Gastrocnemius medialis (tissue), 4 donors: Measurements from ENCODE around the gene ACTL7B. TPM values are rescaled to one million over a fixed set of nuclear protein-coding genes. Genes with fewer than 3 reads are reported as not detected.
A peak's percentile ranks its signal among the peaks of the same experiment; 100 is the strongest.

Experiments
- ATAC-seq, 2 donors: fragments of 150-250 bp; one replicate each; pipeline ENCODE4 v1.9.1; 2016
- DNase-seq, 2 donors: peaks; one replicate each; pipeline ENCODE4 v3.0.0-alpha.2; 2019
- H3K27ac ChIP-seq, 4 donors: fragments of 200-600 bp; sonication (generic); 1 replicate in 1 of 4; 2 replicates in 3 of 4; pipeline ENCODE4 v1.5.1; 2016 to 2018; ENCODE audit warnings: mild to moderate bottlenecking in 2 of 4, moderate library complexity in 1 of 4
- H3K27me3 ChIP-seq, 3 donors: fragments of 200-600 bp; sonication (generic) in 2 of 3; 1 replicate in 1 of 3; 2 replicates in 2 of 3; pipeline versions ENCODE4 v1.5.1 to v1.6.0; 2016 to 2019; ENCODE audit warnings: mild to moderate bottlenecking in 1 of 3, moderate library complexity in 1 of 3
- H3K36me3 ChIP-seq, 2 donors: fragments of 200-600 bp; sonication (generic) in 1 of 2; one replicate each; pipeline ENCODE4 v1.5.1; 2017 to 2018
- H3K4me1 ChIP-seq, 2 donors: fragments of 200-600 bp; sonication (generic) in 1 of 2; one replicate each; pipeline ENCODE4 v1.5.1; 2016 to 2017; ENCODE audit warnings: mild to moderate bottlenecking in 2 of 2
- H3K4me3 ChIP-seq, 4 donors: fragments of 200-600 bp; sonication (generic) in 3 of 4; 1 replicate in 1 of 4; 2 replicates in 3 of 4; pipeline ENCODE4 v1.5.1; 2016 to 2019; ENCODE audit warnings: mild to moderate bottlenecking in 2 of 4
- H3K9me3 ChIP-seq, 3 donors: fragments of 200-600 bp; sonication (generic) in 2 of 3; 1 replicate in 1 of 3; 2 replicates in 2 of 3; pipeline ENCODE4 v1.5.1; 2016 to 2019
- CTCF ChIP-seq, 5 experiments: fragments of 450-650 bp in 3 of 5; fragments of 200-600 bp in 2 of 5; sonication (generic) in 2 of 5; IDR thresholded peaks in 4 of 5; conservative IDR thresholded peaks in 1 of 5; 1 replicate in 4 of 5; 2 replicates in 1 of 5; pipeline ENCODE4 v1.5.1; 2016 to 2019; ENCODE audit warnings: antibody characterized with exemption in 5 of 5, mild to moderate bottlenecking in 3 of 5, moderate library complexity in 3 of 5
- POLR2A ChIP-seq, 2 donors: fragments of 450-650 bp; IDR thresholded peaks; one replicate each; pipeline ENCODE4 v1.6.1; 2017; ENCODE audit warnings: antibody characterized with exemption in 2 of 2, mild to moderate bottlenecking in 2 of 2, moderate library complexity in 2 of 2
- in situ Hi-C, 4 donors: fragments of 200-750 bp; cut with MboI; loops; one replicate each; pipeline versions ENCODE4 v1.15.0 to v1.8.0; 2017; ENCODE audit warnings: low sequenced_read_pairs in 4 of 4
- intact Hi-C: fragments of 100-400 bp; cut with DNase I; formaldehyde crosslinking; loops from one replicate; pipeline ENCODE4 v1.15.1; 2023; ENCODE audit warnings: low total_unique reads
- total RNA-seq, 4 donors: library from RNA; depleted of rRNA; stranded (reverse); fragments of >200 nt; gene quantifications; one replicate each; pipeline versions ENCODE4 v1.1.0 to v1.2.3, GENCODE V29; 2016

The ACTL7B gene
- total RNA-seq, 4 donors from 2014 or later = not detected

- H3K4me3 ChIP-seq = no peak overlapping the region
- H3K9me3 ChIP-seq = no peaks in the 10 kb centered on the region
- no peak for DNase-seq
- H3K27ac ChIP-seq = no peak overlapping the region
- in situ Hi-C loops = no loop called here
- intact Hi-C loops = no loop called here
- TF ChIP-seq CTCF (IDR thresholded peaks at IDR 0.05 in 4 of 5, conservative IDR thresholded peaks at IDR 0.05 in 1 of 5) (no peak), POLR2A (IDR thresholded peaks at IDR 0.05) (no peak)
- peaks cover 0 to 3% (median 0%) of the 10 kb centered on the region in 3 donors for H3K27me3 ChIP-seq
- no peaks in the 10 kb centered on the region for H3K36me3 ChIP-seq
- no peaks in the 10 kb centered on the region for H3K4me1 ChIP-seq
- ATAC-seq = no peak
Measured at GRCh38 chr9:108823829-108824228, 32.0 kb downstream of the ACTL7B start.

- TF ChIP-seq CTCF (IDR thresholded peaks at IDR 0.05 in 4 of 5, conservative IDR thresholded peaks at IDR 0.05 in 1 of 5) (no peak), POLR2A (IDR thresholded peaks at IDR 0.05) (no peak)
- no peak overlapping the region for H3K27ac ChIP-seq
- DNase-seq (no peak), ATAC-seq (no peak)
- intact Hi-C loops (no loop called here), in situ Hi-C loops (no loop called here)
- H3K27me3 ChIP-seq = no peaks in the 10 kb centered on the region
- no peaks in the 10 kb centered on the region for H3K9me3 ChIP-seq
- no peaks in the 10 kb centered on the region for H3K36me3 ChIP-seq
- H3K4me1 ChIP-seq = no peaks in the 10 kb centered on the region
- no peak overlapping the region for H3K4me3 ChIP-seq
Measured at GRCh38 chr9:108816037-108816436, 39.7 kb downstream of the ACTL7B start.

- Histone ChIP-seq H3K36me3 (no peaks in the 10 kb centered on the region), H3K9me3 (no peaks in the 10 kb centered on the region), H3K4me3 (no peak overlapping the region), H3K27me3 (no peaks in the 10 kb centered on the region), H3K27ac (no peak overlapping the region), H3K4me1 (no peaks in the 10 kb centered on the region)
- intact Hi-C loops (no loop called here), in situ Hi-C loops (no loop called here)
- DNase-seq (no peak), ATAC-seq (no peak)
- TF ChIP-seq POLR2A (IDR thresholded peaks at IDR 0.05) (no peak), CTCF (IDR thresholded peaks at IDR 0.05 in 4 of 5, conservative IDR thresholded peaks at IDR 0.05 in 1 of 5) (no peak)
Measured at GRCh38 chr9:108815156-108815555, 40.6 kb downstream of the ACTL7B start.

GRCh38 chr9:108813951-108814601 lies 41.7 kb downstream of the ACTL7B start:
- in situ Hi-C loops = no loop called here
- Histone ChIP-seq H3K27ac (no peak overlapping the region), H3K4me3 (no peak overlapping the region), H3K27me3 (no peaks in the 10 kb centered on the region), H3K36me3 (no peaks in the 10 kb centered on the region), H3K4me1 (no peaks in the 10 kb centered on the region), H3K9me3 (no peaks in the 10 kb centered on the region)
- DNase-seq (no peak), ATAC-seq (peak in 1 of 2 donors; percentile 75)
- intact Hi-C loops = no loop called here
- TF ChIP-seq CTCF (IDR thresholded peaks at IDR 0.05 in 4 of 5, conservative IDR thresholded peaks at IDR 0.05 in 1 of 5) (peak in 3 of 5 experiments; percentile 5 to 28 (median 8)), POLR2A (IDR thresholded peaks at IDR 0.05) (no peak)
